GM19395 (cell line): ENCODE results near the gene GPBP1L1.

Source experiments
- ATAC-seq: cut with Tn5 transposase; IDR thresholded peaks from one replicate; pipeline ENCODE4 v1.9.1; 2021; ENCODE audit warnings: mild to moderate bottlenecking, moderate library complexity; ENCODE audit not compliant: unreplicated experiment

GPBP1L1 gene

GRCh38 chr1:45643978-45644377 lies 42.4 kb downstream of the GPBP1L1 start:
- no peak for ATAC-seq

GRCh38 chr1:45643321-45643720 lies 43.0 kb downstream of the GPBP1L1 start:
- ATAC-seq, result no peak

GRCh38 chr1:45640293-45640692 lies 46.0 kb downstream of the GPBP1L1 start:
- no peak for ATAC-seq

GRCh38 chr1:45635211-45635610 lies 51.1 kb downstream of the GPBP1L1 start:
- no peak for ATAC-seq

GRCh38 chr1:45630429-45630828 lies 55.9 kb downstream of the GPBP1L1 start:
- no peak for ATAC-seq

GRCh38 chr1:45629035-45629434 lies 57.3 kb downstream of the GPBP1L1 start:
- no peak for ATAC-seq

- ATAC-seq, result no peak
Observed at GRCh38 chr1:45623972-45624371, 62.4 kb downstream of the GPBP1L1 start, which contains the start of gene CCDC17. CCDC17 (minus strand) TSS chr1:45624054; CDS start chr1:45623909, 145 bp downstream.

- ATAC-seq, result no peak
Observed at GRCh38 chr1:45622524-45623394, 63.6 kb downstream of the GPBP1L1 start.

GRCh38 chr1:45621895-45622523 lies 64.3 kb downstream of the GPBP1L1 start:
- ATAC-seq, result no peak

GRCh38 chr1:45621501-45621836 lies 64.9 kb downstream of the GPBP1L1 start:
- no peak for ATAC-seq

GRCh38 chr1:45620588-45621500 lies 65.5 kb downstream of the GPBP1L1 start:
- ATAC-seq, result no peak

GRCh38 chr1:45619149-45619921 lies 67.0 kb downstream of the GPBP1L1 start:
- no peak for ATAC-seq

- no peak for ATAC-seq
Observed at GRCh38 chr1:45617618-45618017, 68.7 kb downstream of the GPBP1L1 start.

- ATAC-seq, result no peak
Observed at GRCh38 chr1:45615885-45616284, 70.4 kb downstream of the GPBP1L1 start.

GRCh38 chr1:45612941-45613579 lies 73.3 kb downstream of the GPBP1L1 start:
- no peak for ATAC-seq

GRCh38 chr1:45610589-45611226 lies 75.6 kb downstream of the GPBP1L1 start:
- no peak for ATAC-seq

GRCh38 chr1:45608175-45609156 lies 77.9 kb downstream of the GPBP1L1 start:
- no peak for ATAC-seq

- no peak for ATAC-seq
Observed at GRCh38 chr1:45607404-45608074, 78.8 kb downstream of the GPBP1L1 start.
